ENCODE measurements around the gene ACOT11. TPM values are rescaled to one million over a fixed set of nuclear protein-coding genes. Genes with fewer than 3 reads are reported as not detected.

Gene ACOT11
- total and polyA plus RNA-seq, 4 donors, result 6.4 to 20.9 (median 12.4) TPM

Other genes with a start within 250 kb of the ACOT11 start
- gene SSBP3, start 141.8 kb upstream of the ACOT11 start, total RNA-seq, result 10 to 100 TPM; 73.8 to 83.4 TPM
- 10 to 100 TPM; 43.7 to 57.7 TPM for gene SSBP3, start 141.8 kb upstream of the ACOT11 start, polyA plus RNA-seq
- gene FAM151A, start 75.3 kb downstream of the ACOT11 start, total RNA-seq, result not detected
- under 1 TPM in 1 of 2 donors, not detected in 1; 0.08 TPM for gene FAM151A, start 75.3 kb downstream of the ACOT11 start, polyA plus RNA-seq
- gene MROH7, start 93.6 kb downstream of the ACOT11 start, total RNA-seq, result 10 to 100 TPM; 13.1 to 16.3 TPM
- 10 to 100 TPM in 1 of 2 donors, 1 to 10 TPM in 1; 2.1 to 42.3 TPM for gene MROH7, start 93.6 kb downstream of the ACOT11 start, polyA plus RNA-seq
- gene TTC4, start 167.6 kb downstream of the ACOT11 start, total RNA-seq, result 10 to 100 TPM; 13.0 to 15.2 TPM
- 10 to 100 TPM in 1 of 2 donors, 1 to 10 TPM in 1; 8.9 to 18.9 TPM for gene TTC4, start 167.6 kb downstream of the ACOT11 start, polyA plus RNA-seq
- 1 to 10 TPM; 2.2 to 3.0 TPM for gene PARS2, start 216.3 kb downstream of the ACOT11 start, total RNA-seq
- gene PARS2, start 216.3 kb downstream of the ACOT11 start, polyA plus RNA-seq, result 1 to 10 TPM; 1.2 to 2.4 TPM

All from aorta (tissue), 4 donors.